ENCODE measurements around the gene BPIFB6. TPM values are rescaled to one million over a fixed set of nuclear protein-coding genes. Genes with fewer than 3 reads are reported as not detected.

BPIFB6 gene
- total RNA-seq, 1 donor from 2014 or later: not detected

GRCh38 chr20:33032555-33032954 lies 1.1 kb downstream of the BPIFB6 start:
- peaks cover 4% of the 10 kb centered on the region for H3K9me3 Mint-ChIP-seq (ENCODE audit: low read depth)
- no peak for TF ChIP-seq CTCF (IDR thresholded peaks at IDR 0.05)
- H3K27me3 Mint-ChIP-seq (ENCODE audit: low read depth): peaks cover 26% of the 10 kb centered on the region
- H3K4me1 Mint-ChIP-seq (ENCODE audit: low read depth): no peaks in the 10 kb centered on the region
- H3K4me3 Mint-ChIP-seq (ENCODE audit: unreplicated experiment): no peak overlapping the region
- no peaks in the 10 kb centered on the region for H3K36me3 Mint-ChIP-seq (ENCODE audit: low read depth)
- no peak for DNase-seq (ENCODE audit: low spot score)
- no peak overlapping the region for H3K27ac Mint-ChIP-seq (ENCODE audit: unreplicated experiment)

- Mint-ChIP-seq H3K4me1 (ENCODE audit: low read depth) (no peaks in the 10 kb centered on the region), H3K27ac (ENCODE audit: unreplicated experiment) (no peak overlapping the region), H3K36me3 (ENCODE audit: low read depth) (no peaks in the 10 kb centered on the region), H3K27me3 (ENCODE audit: low read depth) (peaks cover 35% of the 10 kb centered on the region), H3K9me3 (ENCODE audit: low read depth) (peaks cover 4% of the 10 kb centered on the region), H3K4me3 (ENCODE audit: unreplicated experiment) (no peak overlapping the region)
- no peak for TF ChIP-seq CTCF (IDR thresholded peaks at IDR 0.05)
- DNase-seq (ENCODE audit: low spot score): no peak
Measured at GRCh38 chr20:33033381-33033780, 1.9 kb downstream of the BPIFB6 start.

GRCh38 chr20:33034115-33034514 lies 2.7 kb downstream of the BPIFB6 start:
- H3K4me1 Mint-ChIP-seq (ENCODE audit: low read depth): no peaks in the 10 kb centered on the region
- H3K9me3 Mint-ChIP-seq (ENCODE audit: low read depth): peaks cover 4% of the 10 kb centered on the region
- H3K36me3 Mint-ChIP-seq (ENCODE audit: low read depth): no peaks in the 10 kb centered on the region
- TF ChIP-seq CTCF (IDR thresholded peaks at IDR 0.05): no peak
- no peak overlapping the region for H3K27ac Mint-ChIP-seq (ENCODE audit: unreplicated experiment)
- H3K27me3 Mint-ChIP-seq (ENCODE audit: low read depth): peaks cover 41% of the 10 kb centered on the region
- H3K4me3 Mint-ChIP-seq (ENCODE audit: unreplicated experiment): no peak overlapping the region
- no peak for DNase-seq (ENCODE audit: low spot score)

GRCh38 chr20:33034901-33035492 lies 3.5 kb downstream of the BPIFB6 start:
- H3K9me3 Mint-ChIP-seq (ENCODE audit: low read depth): peaks cover 4% of the 10 kb centered on the region
- H3K4me3 Mint-ChIP-seq (ENCODE audit: unreplicated experiment): no peak overlapping the region
- H3K36me3 Mint-ChIP-seq (ENCODE audit: low read depth): no peaks in the 10 kb centered on the region
- H3K27me3 Mint-ChIP-seq (ENCODE audit: low read depth): peaks cover 48% of the 10 kb centered on the region
- TF ChIP-seq CTCF (IDR thresholded peaks at IDR 0.05): no peak
- H3K27ac Mint-ChIP-seq (ENCODE audit: unreplicated experiment): no peak overlapping the region
- DNase-seq (ENCODE audit: low spot score): no peak
- H3K4me1 Mint-ChIP-seq (ENCODE audit: low read depth): no peaks in the 10 kb centered on the region

GRCh38 chr20:33037456-33037855 lies 6.0 kb downstream of the BPIFB6 start:
- no peak for DNase-seq (ENCODE audit: low spot score)
- Mint-ChIP-seq H3K4me3 (ENCODE audit: unreplicated experiment) (no peak overlapping the region), H3K9me3 (ENCODE audit: low read depth) (peaks cover 4% of the 10 kb centered on the region), H3K4me1 (ENCODE audit: low read depth) (no peaks in the 10 kb centered on the region), H3K36me3 (ENCODE audit: low read depth) (no peaks in the 10 kb centered on the region), H3K27me3 (ENCODE audit: low read depth) (peaks cover 41% of the 10 kb centered on the region), H3K27ac (ENCODE audit: unreplicated experiment) (no peak overlapping the region)
- no peak for TF ChIP-seq CTCF (IDR thresholded peaks at IDR 0.05)

All from chondrocyte (in vitro differentiated cells).